Activated CD8-positive, alpha-beta memory T cell treated with anti-CD3 and anti-CD28 coated beads for 4 hours (primary cell): ENCODE data around the gene CD84.

Experiments
- DNase-seq, 2 donors: peaks; one replicate each; pipeline ENCODE4 v3.0.0-alpha.2; 2020; ENCODE audit warnings: low read depth in 2 of 2

The CD84 gene

GRCh38 chr1:160579216-160579701 is at the start of gene CD84:
TSS of gene CD84 (minus strand) at chr1:160579496. CDS start at chr1:160579437, 59 bp downstream.
- DNase-seq, result no peak

GRCh38 chr1:160628799-160629263 is 49.5 kb upstream of the CD84 start:
- DNase-seq, result no peak

- peak in 1 of 2 donors; percentile 55 for DNase-seq
These were observed 48.5 kb upstream of the CD84 start for GRCh38 chr1:160627677-160628289.

GRCh38 chr1:160626509-160627342 is 47.4 kb upstream of the CD84 start:
- DNase-seq, result no peak

GRCh38 chr1:160625725-160626498 is 46.6 kb upstream of the CD84 start:
- peak in 1 of 2 donors; percentile 57 for DNase-seq

GRCh38 chr1:160625321-160625720 is 46.0 kb upstream of the CD84 start:
- no peak for DNase-seq

- DNase-seq, result no peak
These were observed 45.2 kb upstream of the CD84 start for GRCh38 chr1:160624464-160624863.

GRCh38 chr1:160623862-160624261 is 44.6 kb upstream of the CD84 start:
- no peak for DNase-seq

GRCh38 chr1:160623227-160623633 is 43.9 kb upstream of the CD84 start:
- no peak for DNase-seq

- DNase-seq, result no peak
These were observed 43.4 kb upstream of the CD84 start for GRCh38 chr1:160622501-160623226.

GRCh38 chr1:160621633-160622413 is 42.5 kb upstream of the CD84 start:
- DNase-seq, result no peak

- DNase-seq, result no peak
These were observed 41.8 kb upstream of the CD84 start for GRCh38 chr1:160620942-160621632.

GRCh38 chr1:160619742-160620277 is 40.5 kb upstream of the CD84 start:
- no peak for DNase-seq

GRCh38 chr1:160618763-160619274 is 39.5 kb upstream of the CD84 start:
- DNase-seq, result no peak

GRCh38 chr1:160618327-160618726 is 39.0 kb upstream of the CD84 start:
- DNase-seq, result no peak

- no peak for DNase-seq
These were observed 36.4 kb upstream of the CD84 start for GRCh38 chr1:160615660-160616059.

- no peak for DNase-seq
These were observed 35.1 kb upstream of the CD84 start for GRCh38 chr1:160614410-160614809.

GRCh38 chr1:160612613-160613218 is 33.4 kb upstream of the CD84 start:
- no peak for DNase-seq

GRCh38 chr1:160610569-160611242 is 31.4 kb upstream of the CD84 start:
- no peak for DNase-seq
